Panc1 (cell line): ENCODE data around the gene GPATCH3. TPM values are rescaled to one million over a fixed set of nuclear protein-coding genes. Genes with fewer than 3 reads are reported as not detected.

ENCODE experiments used
- ATAC-seq: fragments of 200-7000 bp; cut with Tn5 transposase; 2 replicates; pipeline ENCODE4 v1.9.1; 2020; ENCODE audit warnings: mild to moderate bottlenecking, moderate library complexity
- BruUV-seq: library from RNA; stranded (reverse); fragments of 400-500 nt; replicated peaks from 2 replicates; lab custom pipeline; 2021; lab: Mats Ljungman, UMichigan
- CTCF ChIA-PET: fragments of 300-600 bp; sonication (Branson Sonifier 250); formaldehyde crosslinking; loops from one replicate; lab custom pipeline; 2022; ENCODE audit warnings: antibody characterized with exemption; lab: Charles Lee
- POLR2A ChIA-PET: fragments of 300-600 bp; sonication (Branson Sonifier 250); formaldehyde crosslinking; loops from one replicate; lab custom pipeline; 2022; ENCODE audit warnings: antibody characterized with exemption; lab: Charles Lee
- DNase-seq: peaks from one replicate; pipeline ENCODE4 v3.0.0-alpha.2; 2010; ENCODE audit warnings: low read depth, low spot score
- H3K27ac ChIP-seq: 2 replicates; pipeline ENCODE4 v1.5.1; 2011; ENCODE audit warnings: mild to moderate bottlenecking, low read length, inconsistent platforms
- H3K27me3 ChIP-seq: fragments of 200-500 bp; sonication (Bioruptor generic); 2 replicates; pipeline ENCODE4 v1.6.0; 2014; ENCODE audit warnings: low read length, inconsistent platforms; ENCODE audit not compliant: control insufficient read depth, insufficient read depth
- H3K36me3 ChIP-seq: fragments of 200-500 bp; sonication (Bioruptor generic); 2 replicates; pipeline ENCODE4 v1.5.1; 2014; ENCODE audit warnings: inconsistent platforms, mild to moderate bottlenecking, low read length, moderate library complexity; ENCODE audit not compliant: control insufficient read depth, insufficient read depth
- H3K4me1 ChIP-seq: 2 replicates; pipeline ENCODE4 v1.5.1; 2011; ENCODE audit warnings: inconsistent platforms, mild to moderate bottlenecking, low read length, moderate library complexity; ENCODE audit not compliant: control insufficient read depth, insufficient read depth
- H3K4me3 ChIP-seq, 2 experiments: 2 replicates each; pipeline ENCODE4 v1.5.1; 2011 to 2012; ENCODE audit warnings: low read depth in 2 of 2, low read length in 2 of 2, mild to moderate bottlenecking in 2 of 2, inconsistent platforms in 1 of 2, moderate library complexity in 1 of 2
- H3K9me3 ChIP-seq: fragments of 200-500 bp; sonication (Bioruptor generic); 2 replicates; pipeline ENCODE4 v1.5.1; 2014; ENCODE audit warnings: low read depth, mild to moderate bottlenecking, inconsistent platforms, low read length, moderate library complexity; ENCODE audit not compliant: control insufficient read depth, insufficient read depth
- CTCF ChIP-seq: fragments of 450-650 bp; IDR thresholded peaks from 2 replicates; pipeline ENCODE4 v1.5.1; 2017; ENCODE audit warnings: mild to moderate bottlenecking
- POLR2AphosphoS5 ChIP-seq: IDR thresholded peaks from 2 replicates; pipeline ENCODE4 v1.6.1; 2012; ENCODE audit warnings: mild to moderate bottlenecking, low read depth, low read length, moderate library complexity
- REST ChIP-seq, 2 experiments: IDR thresholded peaks; 2 replicates each; pipeline ENCODE4 v1.6.1; 2011 to 2012; ENCODE audit warnings: low read depth in 2 of 2, control low read depth in 1 of 2, low read length in 1 of 2, mild to moderate bottlenecking in 1 of 2, moderate library complexity in 1 of 2; ENCODE audit not compliant: insufficient read depth in 1 of 2
- SIN3A ChIP-seq: IDR thresholded peaks from 2 replicates; pipeline ENCODE4 v1.6.1; 2012; ENCODE audit warnings: low read depth, mild to moderate bottlenecking, low read length, moderate library complexity, borderline replicate concordance; ENCODE audit not compliant: insufficient read depth
- TCF7L2 ChIP-seq: IDR thresholded peaks from 2 replicates; pipeline ENCODE4 v1.6.1; 2011; ENCODE audit warnings: mild to moderate bottlenecking, low read depth, low read length, inconsistent platforms
- in situ Hi-C: cut with HindIII; loops from 2 replicates; pipeline ENCODE4 v1.10.0; 2016; ENCODE audit warnings: low sequenced_read_pairs, low pct_unique_long_range_greater_than_20kb
- intact Hi-C: fragments of 100-400 bp; cut with micrococcal nuclease; formaldehyde crosslinking; loops from one replicate; pipeline ENCODE4 v1.10.0; 2022; ENCODE audit not compliant: unreplicated experiment
- total RNA-seq: library from RNA; stranded (reverse); gene quantifications from one replicate; pipeline ENCODE4 v1.2.1, GENCODE V29; 2021; ENCODE audit not compliant: unreplicated experiment

The GPATCH3 gene
- total RNA-seq, 1 experiment from 2014 or later, result 29.7 TPM

- in situ Hi-C loops (no loop called here), intact Hi-C loops (no loop called here)
- Histone ChIP-seq H3K27me3 (no peaks in the 10 kb centered on the region), H3K4me1 (peaks cover 8% of the 10 kb centered on the region), H3K9me3 (no peaks in the 10 kb centered on the region), H3K36me3 (no peaks in the 10 kb centered on the region), H3K27ac (no peak overlapping the region), H3K4me3 (no peak overlapping the region)
- TF ChIP-seq POLR2AphosphoS5, result no peak
- no peak for TF ChIP-seq TCF7L2
- TF ChIP-seq CTCF, result no peak
- no peak for TF ChIP-seq REST (IDR thresholded peaks at IDR 0.05; ENCODE audit: insufficient read depth in 1 of 2, low read depth in 2 of 2, low read length in 1 of 2)
- DNase-seq, result no peak
- ChIA-PET CTCF (interaction anchor here (0.6 kb wide), 1 partner anchor 31 kb away, joined by 3 read pairs; no protein-coding TSS in a partner anchor), POLR2A (interaction anchor here (0.8 kb wide), 1 partner anchor 25 kb away, joined by 3 read pairs; no protein-coding TSS in a partner anchor)
- ATAC-seq, result no peak
- no TSS peak for BruUV-seq
Measured at GRCh38 chr1:26856604-26857469, 43.4 kb downstream of the GPATCH3 start.

GRCh38 chr1:26856181-26856580 lies 44.1 kb downstream of the GPATCH3 start:
- CTCF ChIA-PET, result interaction anchor here (0.6 kb wide), 1 partner anchor 31 kb away, joined by 3 read pairs; no protein-coding TSS in a partner anchor
- no TSS peak for BruUV-seq
- Histone ChIP-seq H3K27ac (no peak overlapping the region), H3K4me3 (no peak overlapping the region), H3K36me3 (no peaks in the 10 kb centered on the region), H3K4me1 (peaks cover 1% of the 10 kb centered on the region), H3K27me3 (no peaks in the 10 kb centered on the region), H3K9me3 (no peaks in the 10 kb centered on the region)
- in situ Hi-C loops (no loop called here), intact Hi-C loops (no loop called here)
- no peak for DNase-seq
- POLR2A ChIA-PET, result no interaction called here
- no peak for ATAC-seq
- no peak for TF ChIP-seq TCF7L2

- CTCF ChIA-PET, result no interaction called here
- BruUV-seq, result no TSS peak
- H3K4me1 ChIP-seq, result no peaks in the 10 kb centered on the region; the same call in 1 of the 2 replicates
- in situ Hi-C loops (no loop called here), intact Hi-C loops (no loop called here)
- POLR2A ChIA-PET, result no interaction called here
- no peak overlapping the region for H3K27ac ChIP-seq
- DNase-seq (no peak), ATAC-seq (no peak)
- TF ChIP-seq REST (IDR thresholded peaks at IDR 0.05; ENCODE audit: insufficient read depth in 1 of 2, low read depth in 2 of 2, low read length in 1 of 2) (no peak), TCF7L2 (no peak), SIN3A (no peak), CTCF (no peak), POLR2AphosphoS5 (no peak)
- no peak overlapping the region for H3K4me3 ChIP-seq
- no peaks in the 10 kb centered on the region for H3K9me3 ChIP-seq
- peaks cover 2% of the 10 kb centered on the region; the same call in 1 of the 2 replicates for H3K36me3 ChIP-seq
- H3K27me3 ChIP-seq, result no peaks in the 10 kb centered on the region
Measured at GRCh38 chr1:26855636-26856035, 44.6 kb downstream of the GPATCH3 start.
